PC-9 (cell line): ENCODE data around the gene ENPEP. TPM values are rescaled to one million over a fixed set of nuclear protein-coding genes. Genes with fewer than 3 reads are reported as not detected.

Experiments
- BruUV-seq: library from RNA; stranded (reverse); fragments of 400-500 nt; replicated peaks from 2 replicates; lab custom pipeline; 2021; lab: Mats Ljungman, UMichigan
- CTCF ChIA-PET: fragments of 300-600 bp; sonication (Branson Sonifier 250); formaldehyde crosslinking; loops from one replicate; lab custom pipeline; 2022; ENCODE audit warnings: antibody characterized with exemption; lab: Charles Lee
- POLR2A ChIA-PET: fragments of 300-600 bp; sonication (Branson Sonifier 250); formaldehyde crosslinking; loops from one replicate; lab custom pipeline; 2022; ENCODE audit warnings: antibody characterized with exemption; ENCODE audit not compliant: unreplicated experiment; lab: Charles Lee
- DNase-seq, 2 experiments: peaks; one replicate each; pipeline versions ENCODE4 v3.0.0 to v3.0.0-alpha.2; 2015 to 2022; ENCODE audit warnings: mixed read lengths in 1 of 2
- H2AFZ ChIP-seq: fragments of 200-600 bp; sonication (generic); 2 replicates; pipeline ENCODE4 v1.8.1; 2017; ENCODE audit warnings: antibody characterized with exemption
- H3F3A ChIP-seq: fragments of 200-600 bp; sonication (generic); 2 replicates; pipeline ENCODE4 v1.8.1; 2017; ENCODE audit warnings: antibody characterized with exemption, mild to moderate bottlenecking, low read depth; ENCODE audit not compliant: insufficient read depth
- H3K27ac ChIP-seq: fragments of 200-600 bp; sonication (generic); 2 replicates; pipeline ENCODE4 v1.6.1; 2016; ENCODE audit warnings: mixed run types
- H3K27me3 ChIP-seq: fragments of 200-600 bp; sonication (generic); 2 replicates; pipeline ENCODE4 v1.6.1; 2016; ENCODE audit warnings: low read depth, mixed run types; ENCODE audit not compliant: insufficient read depth
- H3K36me3 ChIP-seq: fragments of 200-600 bp; sonication (generic); 2 replicates; pipeline ENCODE4 v1.6.1; 2016; ENCODE audit warnings: low read depth, mixed run types
- H3K4me1 ChIP-seq: fragments of 200-600 bp; sonication (generic); replicated peaks from 2 replicates; pipeline ENCODE4 v1.6.1; 2016; ENCODE audit warnings: mixed run types; ENCODE audit not compliant: insufficient read depth
- H3K4me2 ChIP-seq: fragments of 200-600 bp; sonication (generic); 2 replicates; pipeline ENCODE4 v1.6.1; 2017; ENCODE audit warnings: mixed run types
- H3K4me3 ChIP-seq: fragments of 200-600 bp; sonication (generic); 2 replicates; pipeline ENCODE4 v1.6.1; 2016; ENCODE audit warnings: mixed run types
- H3K79me2 ChIP-seq: fragments of 200-600 bp; sonication (generic); 2 replicates; pipeline ENCODE4 v1.6.1; 2017; ENCODE audit warnings: low read depth, mixed run types
- H3K9me2 ChIP-seq: fragments of 200-600 bp; sonication (generic); 2 replicates; pipeline ENCODE4 v1.8.1; 2017; ENCODE audit warnings: mild to moderate bottlenecking; ENCODE audit not compliant: insufficient read depth
- H3K9me3 ChIP-seq: fragments of 200-600 bp; sonication (generic); 2 replicates; pipeline ENCODE4 v1.8.1; 2016; ENCODE audit warnings: low read depth; ENCODE audit not compliant: insufficient read depth
- H4K20me1 ChIP-seq: fragments of 200-600 bp; sonication (generic); 2 replicates; pipeline ENCODE4 v1.8.1; 2017; ENCODE audit not compliant: insufficient read depth
- CTCF ChIP-seq: fragments of 200-600 bp; sonication (generic); conservative IDR thresholded peaks from 2 replicates; pipeline ENCODE4 v1.6.1; 2017; ENCODE audit warnings: mixed run types, antibody characterized with exemption, mild to moderate bottlenecking, moderate library complexity
- EZH2 ChIP-seq: fragments of 200-600 bp; sonication (generic); IDR thresholded peaks from 2 replicates; pipeline ENCODE4 v1.8.0; 2017; ENCODE audit warnings: antibody characterized with exemption, low read depth
- intact Hi-C: fragments of 100-400 bp; cut with micrococcal nuclease; formaldehyde crosslinking; loops from one replicate; pipeline ENCODE4 v1.10.0; 2022; ENCODE audit not compliant: unreplicated experiment
- total RNA-seq: library from RNA; stranded (reverse); gene quantifications from 2 replicates; pipeline ENCODE4 v1.2.3, GENCODE V29; 2021

ENPEP gene
- total RNA-seq, 1 experiment from 2014 or later, result not detected

- no peak overlapping the region for H3K27ac ChIP-seq
- no peak overlapping the region for H3K4me3 ChIP-seq
- H3K4me2 ChIP-seq, result no peak overlapping the region
- no peaks in the 10 kb centered on the region for H3K9me3 ChIP-seq
- no peaks in the 10 kb centered on the region for H3K27me3 ChIP-seq
- ChIA-PET CTCF (interaction anchor here (1.1 kb wide), 1 partner anchor 167 kb away, joined by 5 read pairs; no protein-coding TSS in a partner anchor), POLR2A (interaction anchor here (0.6 kb wide), 1 partner anchor 313 kb away, joined by 3 read pairs; no protein-coding TSS in a partner anchor)
- H3F3A ChIP-seq, result no peaks in the 10 kb centered on the region
- TF ChIP-seq EZH2 (no peak), CTCF (peak; percentile 75)
- no peaks in the 10 kb centered on the region for H3K4me1 ChIP-seq
- H3K9me2 ChIP-seq, result no peaks in the 10 kb centered on the region
- no TSS peak for BruUV-seq
- intact Hi-C loops, result loop anchor here (1.0 to 2.0 kb wide), 2 partner anchors 196 to 460 kb away; no protein-coding TSS in a partner anchor
- H3K36me3 ChIP-seq, result no peaks in the 10 kb centered on the region
- H4K20me1 ChIP-seq, result no peaks in the 10 kb centered on the region
- DNase-seq, result no peak
- no peaks in the 10 kb centered on the region for H3K79me2 ChIP-seq
- H2AFZ ChIP-seq, result no peak overlapping the region
These were observed 35.1 kb downstream of the ENPEP start for GRCh38 chr4:110510955-110511544.

- intact Hi-C loops, result no loop called here
- Histone ChIP-seq H3K27ac (no peak overlapping the region), H3K36me3 (no peaks in the 10 kb centered on the region), H3K9me2 (no peaks in the 10 kb centered on the region), H3K4me3 (no peak overlapping the region), H3K79me2 (no peaks in the 10 kb centered on the region), H3F3A (no peaks in the 10 kb centered on the region), H2AFZ (no peak overlapping the region), H3K4me2 (no peak overlapping the region), H3K9me3 (no peaks in the 10 kb centered on the region), H4K20me1 (no peaks in the 10 kb centered on the region), H3K4me1 (no peaks in the 10 kb centered on the region), H3K27me3 (no peaks in the 10 kb centered on the region)
- TF ChIP-seq CTCF (no peak), EZH2 (no peak)
- BruUV-seq, result no TSS peak
- CTCF ChIA-PET, result no interaction called here
- POLR2A ChIA-PET, result no interaction called here
- no peak for DNase-seq
These were observed 36.9 kb downstream of the ENPEP start for GRCh38 chr4:110512901-110513300.

GRCh38 chr4:110514889-110515479 is 39.0 kb downstream of the ENPEP start:
- Histone ChIP-seq H3K27me3 (no peaks in the 10 kb centered on the region), H3K9me3 (no peaks in the 10 kb centered on the region), H3K9me2 (no peaks in the 10 kb centered on the region), H3K79me2 (no peaks in the 10 kb centered on the region), H2AFZ (no peak overlapping the region), H3K27ac (no peak overlapping the region), H3K4me3 (no peak overlapping the region), H3K4me1 (no peaks in the 10 kb centered on the region), H3K4me2 (no peak overlapping the region), H3K36me3 (no peaks in the 10 kb centered on the region), H4K20me1 (no peaks in the 10 kb centered on the region), H3F3A (no peaks in the 10 kb centered on the region)
- TF ChIP-seq EZH2 (no peak), CTCF (peak; percentile 73)
- ChIA-PET POLR2A (no interaction called here), CTCF (no interaction called here)
- peak in 1 of 2 experiments; percentile 39 for DNase-seq
- intact Hi-C loops, result loop anchor here (5.0 kb wide), 3 partner anchors 1093 to 1517 kb away; no protein-coding TSS in a partner anchor
- BruUV-seq, result no TSS peak
